Suprapubic skin (tissue), 4 donors: Measurements from ENCODE around the gene MYL3. TPM values are rescaled to one million over a fixed set of nuclear protein-coding genes. Genes with fewer than 3 reads are reported as not detected.

Experiments used
- DNase-seq, 2 donors: peaks; one replicate each; pipeline ENCODE4 v3.0.0-alpha.2; 2019; ENCODE audit warnings: low spot score in 2 of 2
- H3K27ac ChIP-seq: fragments of 200-600 bp; sonication (generic); one replicate; pipeline ENCODE4 v1.5.1; 2019
- H3K27me3 ChIP-seq: fragments of 200-600 bp; sonication (generic); one replicate; pipeline ENCODE4 v1.5.1; 2019
- H3K36me3 ChIP-seq: fragments of 200-600 bp; sonication (generic); one replicate; pipeline ENCODE4 v1.5.1; 2019
- H3K4me1 ChIP-seq: fragments of 200-600 bp; sonication (generic); one replicate; pipeline ENCODE4 v1.5.1; 2019
- H3K4me3 ChIP-seq: fragments of 200-600 bp; sonication (generic); one replicate; pipeline ENCODE4 v1.5.1; 2019; ENCODE audit warnings: mild to moderate bottlenecking
- H3K9me3 ChIP-seq: fragments of 200-600 bp; sonication (generic); one replicate; pipeline ENCODE4 v1.5.1; 2019
- EP300 ChIP-seq: sonication (generic); formaldehyde crosslinking; IDR thresholded peaks from one replicate; pipeline ENCODE4 v1.6.1; 2017; ENCODE audit warnings: antibody characterized with exemption
- POLR2A ChIP-seq, 2 donors: fragments of 450-650 bp; IDR thresholded peaks; one replicate each; pipeline ENCODE4 v1.6.1; 2017; ENCODE audit warnings: antibody characterized with exemption in 2 of 2, mild to moderate bottlenecking in 2 of 2, moderate library complexity in 2 of 2
- POLR2AphosphoS5 ChIP-seq, 3 donors: sonication (generic); formaldehyde crosslinking; IDR thresholded peaks; one replicate each; pipeline ENCODE4 v1.6.1; 2017; ENCODE audit warnings: antibody characterized with exemption in 3 of 3
- WGBS: methylation state at CpG from one replicate; pipeline ENCODE4 v1.1.5; 2018; 5-methylcytosine and 5-hydroxymethylcytosine counted together
- total RNA-seq, 4 donors: library from RNA; depleted of rRNA; stranded (reverse); fragments of >200 nt; gene quantifications; one replicate each; pipeline ENCODE4 v1.1.0, GENCODE V29; 2016
- TF ChIP-seq, protein P1 (sequence below), 2 donors: fragments of 200-600 bp in 1 of 2; fragments of 450-650 bp in 1 of 2; sonication (generic) in 1 of 2; IDR thresholded peaks; one replicate each; pipeline ENCODE4 v1.5.1; 2016 to 2019; ENCODE audit warnings: antibody characterized with exemption in 2 of 2, mild to moderate bottlenecking in 1 of 2, moderate library complexity in 1 of 2

The MYL3 gene
- total RNA-seq, 4 donors from 2014 or later, result 1.4 TPM; not detected in 3

DNA sequence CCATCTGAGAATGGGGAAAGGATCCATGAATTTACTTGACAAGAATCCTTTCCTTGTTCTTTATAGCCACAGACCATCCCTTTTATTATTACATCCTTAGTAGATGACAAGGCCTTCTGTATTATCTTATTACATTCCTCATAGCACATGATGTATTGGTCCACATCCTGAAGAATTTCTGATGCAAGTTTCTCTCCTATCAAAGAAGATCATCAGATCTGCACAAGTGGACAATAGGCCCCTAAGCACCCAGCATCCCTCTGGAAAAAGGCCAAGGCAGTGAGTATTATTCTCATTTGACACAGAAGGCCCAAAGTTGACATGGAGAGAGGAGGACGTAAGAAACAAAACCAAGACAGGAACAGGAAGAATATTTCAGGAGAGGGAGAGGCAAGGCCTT lies 31.4 kb downstream of the MYL3 start:
- H3K36me3 ChIP-seq, result no peaks in the 10 kb centered on the region
- H3K4me3 ChIP-seq, result no peak overlapping the region
- no peak for DNase-seq
- TF ChIP-seq POLR2AphosphoS5 (IDR thresholded peaks at IDR 0.05) (no peak), POLR2A (IDR thresholded peaks at IDR 0.05) (no peak), EP300 (no peak)
- TF ChIP-seq, protein P1, sequence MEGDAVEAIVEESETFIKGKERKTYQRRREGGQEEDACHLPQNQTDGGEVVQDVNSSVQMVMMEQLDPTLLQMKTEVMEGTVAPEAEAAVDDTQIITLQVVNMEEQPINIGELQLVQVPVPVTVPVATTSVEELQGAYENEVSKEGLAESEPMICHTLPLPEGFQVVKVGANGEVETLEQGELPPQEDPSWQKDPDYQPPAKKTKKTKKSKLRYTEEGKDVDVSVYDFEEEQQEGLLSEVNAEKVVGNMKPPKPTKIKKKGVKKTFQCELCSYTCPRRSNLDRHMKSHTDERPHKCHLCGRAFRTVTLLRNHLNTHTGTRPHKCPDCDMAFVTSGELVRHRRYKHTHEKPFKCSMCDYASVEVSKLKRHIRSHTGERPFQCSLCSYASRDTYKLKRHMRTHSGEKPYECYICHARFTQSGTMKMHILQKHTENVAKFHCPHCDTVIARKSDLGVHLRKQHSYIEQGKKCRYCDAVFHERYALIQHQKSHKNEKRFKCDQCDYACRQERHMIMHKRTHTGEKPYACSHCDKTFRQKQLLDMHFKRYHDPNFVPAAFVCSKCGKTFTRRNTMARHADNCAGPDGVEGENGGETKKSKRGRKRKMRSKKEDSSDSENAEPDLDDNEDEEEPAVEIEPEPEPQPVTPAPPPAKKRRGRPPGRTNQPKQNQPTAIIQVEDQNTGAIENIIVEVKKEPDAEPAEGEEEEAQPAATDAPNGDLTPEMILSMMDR (IDR thresholded peaks at IDR 0.05), result no peak
- H3K27ac ChIP-seq, result no peak overlapping the region
- WGBS, result 48% methylated on average over 1 of the region's 1 CpG
- no peaks in the 10 kb centered on the region for H3K27me3 ChIP-seq
- no peaks in the 10 kb centered on the region for H3K9me3 ChIP-seq
- no peaks in the 10 kb centered on the region for H3K4me1 ChIP-seq

DNA sequence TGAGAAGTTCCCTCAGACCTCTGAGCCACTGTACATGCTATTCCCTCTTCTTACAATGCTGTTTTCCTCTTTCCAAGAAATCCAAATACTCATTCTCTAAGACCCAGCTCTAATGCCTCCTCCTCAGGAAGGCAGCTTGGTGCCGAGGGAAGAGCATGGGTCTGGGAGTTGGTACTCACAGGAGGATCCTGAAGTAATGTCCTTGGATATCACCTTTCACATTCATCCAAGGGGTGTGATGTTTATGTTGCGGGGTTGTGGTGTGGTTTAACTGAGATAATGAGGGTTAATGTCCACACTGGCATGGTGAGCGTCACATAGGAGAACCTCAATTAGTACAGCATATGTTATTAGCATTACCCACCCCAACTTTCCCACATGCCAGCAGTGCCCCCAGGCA lies 31.9 kb downstream of the MYL3 start:
- no peaks in the 10 kb centered on the region for H3K9me3 ChIP-seq
- H3K4me1 ChIP-seq, result no peaks in the 10 kb centered on the region
- DNase-seq, result no peak
- H3K36me3 ChIP-seq, result no peaks in the 10 kb centered on the region
- H3K27ac ChIP-seq, result no peak overlapping the region
- WGBS, result 95% methylated on average over 3 of the region's 3 CpGs
- H3K27me3 ChIP-seq, result no peaks in the 10 kb centered on the region
- TF ChIP-seq POLR2A (IDR thresholded peaks at IDR 0.05) (no peak), EP300 (no peak), POLR2AphosphoS5 (IDR thresholded peaks at IDR 0.05) (no peak)
- TF ChIP-seq, protein P1 (IDR thresholded peaks at IDR 0.05), result no peak
- no peak overlapping the region for H3K4me3 ChIP-seq

DNA sequence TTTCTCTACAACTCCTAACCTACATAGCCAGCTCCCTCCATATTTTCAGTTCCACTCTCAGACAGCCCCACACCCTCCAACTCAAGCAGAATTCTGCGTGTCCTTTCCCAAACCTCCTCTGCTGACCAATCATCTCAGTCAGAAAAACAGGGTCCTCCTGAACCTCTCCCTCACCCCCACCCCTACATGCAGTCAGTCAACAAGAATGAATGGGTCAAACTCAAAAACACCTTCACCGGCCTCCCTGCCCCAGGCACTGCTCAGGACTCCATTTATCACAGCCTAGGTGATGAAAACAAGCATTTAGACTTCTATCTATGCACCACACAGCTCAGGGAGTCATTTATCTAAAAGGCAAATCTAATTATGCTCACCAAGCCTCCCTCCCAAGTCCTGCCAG lies 32.4 kb downstream of the MYL3 start:
- no peak for DNase-seq
- no peaks in the 10 kb centered on the region for H3K4me1 ChIP-seq
- no peaks in the 10 kb centered on the region for H3K36me3 ChIP-seq
- no peaks in the 10 kb centered on the region for H3K27me3 ChIP-seq
- no peaks in the 10 kb centered on the region for H3K9me3 ChIP-seq
- whole genome bisulfite sequencing, result 83% methylated on average over 2 of the region's 2 CpGs
- H3K4me3 ChIP-seq, result no peak overlapping the region
- H3K27ac ChIP-seq, result no peak overlapping the region
- TF ChIP-seq, protein P1 (IDR thresholded peaks at IDR 0.05), result no peak
- TF ChIP-seq EP300 (no peak), POLR2A (IDR thresholded peaks at IDR 0.05) (no peak), POLR2AphosphoS5 (IDR thresholded peaks at IDR 0.05) (no peak)

DNA sequence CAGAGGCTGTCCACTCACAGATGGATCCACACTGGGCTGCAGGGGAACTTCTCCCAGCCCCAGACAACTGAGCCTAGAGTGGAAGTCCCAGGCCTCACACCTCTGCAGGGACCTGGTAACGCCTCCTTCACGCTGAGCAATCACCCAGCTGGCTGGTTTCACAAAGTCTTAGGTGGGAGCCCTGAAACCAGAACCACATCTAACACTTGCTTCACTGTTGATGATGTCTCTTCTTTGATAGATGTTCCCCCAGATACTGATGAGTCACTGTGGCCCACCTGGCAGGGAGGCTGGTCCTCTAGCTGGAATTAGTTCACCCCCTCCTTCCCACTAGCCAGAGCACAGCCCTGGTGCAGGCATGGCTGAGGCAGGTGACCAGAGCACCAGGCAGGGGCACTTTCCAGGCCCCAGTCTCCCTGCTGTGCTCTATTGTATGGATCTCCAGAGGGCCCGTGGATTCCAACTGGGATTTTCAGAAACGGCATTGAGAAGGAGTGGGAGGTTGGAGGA lies 33.5 kb downstream of the MYL3 start:
- no peaks in the 10 kb centered on the region for H3K27me3 ChIP-seq
- H3K36me3 ChIP-seq, result no peaks in the 10 kb centered on the region
- H3K4me3 ChIP-seq, result no peak overlapping the region
- 85% methylated on average over 3 of the region's 4 CpGs for WGBS
- no peaks in the 10 kb centered on the region for H3K4me1 ChIP-seq
- H3K9me3 ChIP-seq, result no peaks in the 10 kb centered on the region
- H3K27ac ChIP-seq, result no peak overlapping the region
- TF ChIP-seq, protein P1 (IDR thresholded peaks at IDR 0.05), result no peak
- TF ChIP-seq EP300 (no peak), POLR2AphosphoS5 (IDR thresholded peaks at IDR 0.05) (no peak), POLR2A (IDR thresholded peaks at IDR 0.05) (no peak)
- no peak for DNase-seq

DNA sequence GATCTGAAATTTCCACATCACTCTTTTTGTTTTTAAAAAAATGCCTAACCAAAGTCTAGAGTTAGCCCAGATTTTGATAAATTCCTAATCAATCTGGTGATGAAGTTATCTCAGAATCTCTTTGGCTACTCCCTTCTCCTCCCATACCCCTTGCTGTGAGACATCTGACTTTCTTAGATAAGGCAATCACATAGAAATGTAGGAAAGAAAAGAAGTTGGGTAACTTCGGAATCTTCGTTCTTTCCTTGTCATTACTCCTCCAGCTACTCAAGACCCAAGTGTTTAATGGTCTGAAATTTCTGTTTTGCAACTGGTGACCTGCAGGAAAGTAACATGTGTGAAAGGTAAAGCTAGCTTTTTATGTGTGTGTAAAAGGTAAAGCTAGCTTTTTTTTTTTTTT lies 37.8 kb downstream of the MYL3 start:
- WGBS, result 92% methylated on average over 2 of the region's 2 CpGs
- Histone ChIP-seq H3K9me3 (peaks cover 5% of the 10 kb centered on the region), H3K36me3 (no peaks in the 10 kb centered on the region), H3K27ac (no peak overlapping the region), H3K27me3 (no peaks in the 10 kb centered on the region), H3K4me1 (no peaks in the 10 kb centered on the region), H3K4me3 (no peak overlapping the region)
- TF ChIP-seq POLR2A (IDR thresholded peaks at IDR 0.05) (no peak), EP300 (no peak), POLR2AphosphoS5 (IDR thresholded peaks at IDR 0.05) (no peak)
- TF ChIP-seq, protein P1 (IDR thresholded peaks at IDR 0.05), result no peak
- no peak for DNase-seq
